ENCODE data around the gene GMPPB. TPM values are rescaled to one million over a fixed set of nuclear protein-coding genes. Genes with fewer than 3 reads are reported as not detected.

GMPPB gene
- total RNA-seq, 1 donor from 2014 or later = 9.4 TPM

- DNase-seq (ENCODE audit: low spot score in 2 of 2) = no peak
- FAIRE-seq = no peak
Measured at GRCh38 chr3:49732597-49732996, 8.8 kb upstream of the GMPPB start.

- no peak for FAIRE-seq
Measured at GRCh38 chr3:49729966-49730609, 6.3 kb upstream of the GMPPB start.

GRCh38 chr3:49727924-49728361 is 4.2 kb upstream of the GMPPB start:
- FAIRE-seq (no peak), DNase-seq (ENCODE audit: low spot score in 2 of 2) (no peak)

More at GRCh38 chr3:49729966-49730609, 6.3 kb upstream of the GMPPB start:
- DNase-seq (ENCODE audit: low spot score in 2 of 2) = no peak

- FAIRE-seq = no peak
- no peak for DNase-seq (ENCODE audit: low spot score in 2 of 2)
Measured at GRCh38 chr3:49727154-49727923, 3.6 kb upstream of the GMPPB start.

- DNase-seq (ENCODE audit: low spot score in 2 of 2) (no peak), FAIRE-seq (no peak)
Measured at GRCh38 chr3:49725906-49726681, 2.3 kb upstream of the GMPPB start.

- DNase-seq (ENCODE audit: low spot score in 2 of 2) = no peak
- FAIRE-seq = no peak
Measured at GRCh38 chr3:49724586-49724985, 835 bp upstream of the GMPPB start.

- DNase-seq (ENCODE audit: low spot score in 2 of 2) (peak in 1 of 2 donors; percentile 57), FAIRE-seq (no peak)
Measured at GRCh38 chr3:49723296-49723627, 489 bp downstream of the GMPPB start.

GRCh38 chr3:49722896-49723295 is 855 bp downstream of the GMPPB start:
- no peak for DNase-seq (ENCODE audit: low spot score in 2 of 2)

GRCh38 chr3:49721896-49722781 is 1.6 kb downstream of the GMPPB start:
- FAIRE-seq (no peak), DNase-seq (ENCODE audit: low spot score in 2 of 2) (peak in 1 of 2 donors; percentile 12)

More at GRCh38 chr3:49722896-49723295, 855 bp downstream of the GMPPB start:
- FAIRE-seq = no peak

GRCh38 chr3:49721596-49721895 is 2.2 kb downstream of the GMPPB start:
- FAIRE-seq (no peak), DNase-seq (ENCODE audit: low spot score in 2 of 2) (peak in 1 of 2 donors; percentile 14)

- DNase-seq (ENCODE audit: low spot score in 2 of 2) (no peak), FAIRE-seq (no peak)
Measured at GRCh38 chr3:49720855-49721595, 2.7 kb downstream of the GMPPB start.

GRCh38 chr3:49719214-49719884 is 4.4 kb downstream of the GMPPB start, which contains the start of gene AMIGO3:
AMIGO3 (minus strand) TSS chr3:49719684; CDS start chr3:49719465, 219 bp downstream.
- FAIRE-seq = peak; percentile 26
- DNase-seq (ENCODE audit: low spot score in 2 of 2) = peak; percentile 97 to 99

- FAIRE-seq (no peak), DNase-seq (ENCODE audit: low spot score in 2 of 2) (no peak)
Measured at GRCh38 chr3:49718858-49719213, 4.9 kb downstream of the GMPPB start.

- FAIRE-seq = no peak
- peak in 1 of 2 donors; percentile 12 for DNase-seq (ENCODE audit: low spot score in 2 of 2)
Measured at GRCh38 chr3:49717959-49718857, 5.5 kb downstream of the GMPPB start.

- FAIRE-seq (no peak), DNase-seq (ENCODE audit: low spot score in 2 of 2) (peak in 1 of 2 donors; percentile 10)
Measured at GRCh38 chr3:49717211-49717958, 6.4 kb downstream of the GMPPB start.

- FAIRE-seq (no peak), DNase-seq (ENCODE audit: low spot score in 2 of 2) (peak in 1 of 2 donors; percentile 3)
Measured at GRCh38 chr3:49716691-49717210, 7.0 kb downstream of the GMPPB start.

- FAIRE-seq (no peak), DNase-seq (ENCODE audit: low spot score in 2 of 2) (peak in 1 of 2 donors; percentile 2)
Measured at GRCh38 chr3:49716169-49716568, 7.6 kb downstream of the GMPPB start.

All from frontal cortex (tissue), 4 donors.